ENCODE data around the gene IL6ST. TPM values are rescaled to one million over a fixed set of nuclear protein-coding genes. Genes with fewer than 3 reads are reported as not detected.

Gene IL6ST
- total and polyA plus RNA-seq, 10 of the 15 experiments (the other 5 are each of a cell fraction or from before 2014, with no cell fraction given), result 1.5 to 139 (median 13.0) TPM

DNA sequence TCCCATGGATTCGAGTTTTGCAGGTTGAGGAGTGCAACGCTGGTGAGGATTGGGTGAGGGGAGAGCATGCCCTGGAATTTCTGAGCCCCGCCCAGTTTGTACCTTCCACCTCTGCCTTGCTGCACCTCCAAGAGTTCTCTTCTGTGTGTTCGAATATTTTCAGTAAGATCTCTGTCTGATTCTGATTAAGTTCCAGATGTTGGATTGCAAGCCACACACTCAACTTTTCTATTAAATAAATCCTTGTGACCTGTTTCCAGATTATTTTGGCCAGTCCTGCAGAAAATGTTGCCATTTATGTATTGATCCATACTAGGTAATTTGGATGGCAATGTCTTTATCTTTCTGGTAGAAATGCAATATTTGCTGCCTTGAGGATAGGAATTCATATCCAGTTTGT, 89.5 kb downstream of the IL6ST start:
- CTCF ChIA-PET, result interaction anchor here (0.7 kb wide), 1 partner anchor 343 kb away, joined by 4 read pairs; no protein-coding TSS in a partner anchor
- POLR2A ChIA-PET, result interaction anchor here (0.7 to 1.0 kb wide), 2 partner anchors 9 to 82 kb away, joined by 3 read pairs; no protein-coding TSS in a partner anchor

More for the DNA sequence above, 89.5 kb downstream of the IL6ST start:
- no TSS peak for BruUV-seq (replicated peaks)
- TF ChIP-seq CREM (IDR thresholded peaks at IDR 0.05; ENCODE audit: low read depth), result no peak
- TF ChIP-seq, protein P1, sequence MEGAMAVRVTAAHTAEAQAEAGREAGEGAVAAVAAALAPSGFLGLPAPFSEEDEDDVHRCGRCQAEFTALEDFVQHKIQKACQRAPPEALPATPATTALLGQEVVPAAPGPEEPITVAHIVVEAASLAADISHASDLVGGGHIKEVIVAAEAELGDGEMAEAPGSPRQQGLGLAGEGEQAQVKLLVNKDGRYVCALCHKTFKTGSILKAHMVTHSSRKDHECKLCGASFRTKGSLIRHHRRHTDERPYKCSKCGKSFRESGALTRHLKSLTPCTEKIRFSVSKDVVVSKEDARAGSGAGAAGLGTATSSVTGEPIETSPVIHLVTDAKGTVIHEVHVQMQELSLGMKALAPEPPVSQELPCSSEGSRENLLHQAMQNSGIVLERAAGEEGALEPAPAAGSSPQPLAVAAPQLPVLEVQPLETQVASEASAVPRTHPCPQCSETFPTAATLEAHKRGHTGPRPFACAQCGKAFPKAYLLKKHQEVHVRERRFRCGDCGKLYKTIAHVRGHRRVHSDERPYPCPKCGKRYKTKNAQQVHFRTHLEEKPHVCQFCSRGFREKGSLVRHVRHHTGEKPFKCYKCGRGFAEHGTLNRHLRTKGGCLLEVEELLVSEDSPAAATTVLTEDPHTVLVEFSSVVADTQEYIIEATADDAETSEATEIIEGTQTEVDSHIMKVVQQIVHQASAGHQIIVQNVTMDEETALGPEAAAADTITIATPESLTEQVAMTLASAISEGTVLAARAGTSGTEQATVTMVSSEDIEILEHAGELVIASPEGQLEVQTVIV (IDR thresholded peaks at IDR 0.05; ENCODE audit: borderline replicate concordance, partially characterized antibody), result no peak
- TF ChIP-seq EGR1 (IDR thresholded peaks at IDR 0.05; ENCODE audit: borderline replicate concordance in 1 of 2, low read depth in 2 of 2, low read length in 2 of 2), result no peak
- no peak for TF ChIP-seq SMARCA5 (IDR thresholded peaks at IDR 0.05)
- no peak for TF ChIP-seq MTA3 (IDR thresholded peaks at IDR 0.05; ENCODE audit: borderline replicate concordance, low read length)
- TF ChIP-seq SREBF1 (IDR thresholded peaks at IDR 0.05; ENCODE audit: low read length), result no peak
- TF ChIP-seq MXI1 (IDR thresholded peaks at IDR 0.05; ENCODE audit: low read depth, low read length), result no peak
- TF ChIP-seq KLF5 (IDR thresholded peaks at IDR 0.05; ENCODE audit: partially characterized antibody), result no peak
- no peak for TF ChIP-seq KDM1A (IDR thresholded peaks at IDR 0.05; ENCODE audit: borderline replicate concordance)
- TF ChIP-seq MYB (IDR thresholded peaks at IDR 0.05; ENCODE audit: borderline replicate concordance, low read depth, low read length), result no peak
- TF ChIP-seq, protein P2, sequence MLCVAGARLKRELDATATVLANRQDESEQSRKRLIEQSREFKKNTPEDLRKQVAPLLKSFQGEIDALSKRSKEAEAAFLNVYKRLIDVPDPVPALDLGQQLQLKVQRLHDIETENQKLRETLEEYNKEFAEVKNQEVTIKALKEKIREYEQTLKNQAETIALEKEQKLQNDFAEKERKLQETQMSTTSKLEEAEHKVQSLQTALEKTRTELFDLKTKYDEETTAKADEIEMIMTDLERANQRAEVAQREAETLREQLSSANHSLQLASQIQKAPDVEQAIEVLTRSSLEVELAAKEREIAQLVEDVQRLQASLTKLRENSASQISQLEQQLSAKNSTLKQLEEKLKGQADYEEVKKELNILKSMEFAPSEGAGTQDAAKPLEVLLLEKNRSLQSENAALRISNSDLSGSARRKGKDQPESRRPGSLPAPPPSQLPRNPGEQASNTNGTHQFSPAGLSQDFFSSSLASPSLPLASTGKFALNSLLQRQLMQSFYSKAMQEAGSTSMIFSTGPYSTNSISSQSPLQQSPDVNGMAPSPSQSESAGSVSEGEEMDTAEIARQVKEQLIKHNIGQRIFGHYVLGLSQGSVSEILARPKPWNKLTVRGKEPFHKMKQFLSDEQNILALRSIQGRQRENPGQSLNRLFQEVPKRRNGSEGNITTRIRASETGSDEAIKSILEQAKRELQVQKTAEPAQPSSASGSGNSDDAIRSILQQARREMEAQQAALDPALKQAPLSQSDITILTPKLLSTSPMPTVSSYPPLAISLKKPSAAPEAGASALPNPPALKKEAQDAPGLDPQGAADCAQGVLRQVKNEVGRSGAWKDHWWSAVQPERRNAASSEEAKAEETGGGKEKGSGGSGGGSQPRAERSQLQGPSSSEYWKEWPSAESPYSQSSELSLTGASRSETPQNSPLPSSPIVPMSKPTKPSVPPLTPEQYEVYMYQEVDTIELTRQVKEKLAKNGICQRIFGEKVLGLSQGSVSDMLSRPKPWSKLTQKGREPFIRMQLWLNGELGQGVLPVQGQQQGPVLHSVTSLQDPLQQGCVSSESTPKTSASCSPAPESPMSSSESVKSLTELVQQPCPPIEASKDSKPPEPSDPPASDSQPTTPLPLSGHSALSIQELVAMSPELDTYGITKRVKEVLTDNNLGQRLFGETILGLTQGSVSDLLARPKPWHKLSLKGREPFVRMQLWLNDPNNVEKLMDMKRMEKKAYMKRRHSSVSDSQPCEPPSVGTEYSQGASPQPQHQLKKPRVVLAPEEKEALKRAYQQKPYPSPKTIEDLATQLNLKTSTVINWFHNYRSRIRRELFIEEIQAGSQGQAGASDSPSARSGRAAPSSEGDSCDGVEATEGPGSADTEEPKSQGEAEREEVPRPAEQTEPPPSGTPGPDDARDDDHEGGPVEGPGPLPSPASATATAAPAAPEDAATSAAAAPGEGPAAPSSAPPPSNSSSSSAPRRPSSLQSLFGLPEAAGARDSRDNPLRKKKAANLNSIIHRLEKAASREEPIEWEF (IDR thresholded peaks at IDR 0.05; ENCODE audit: insufficient replicate concordance, low read depth, low read length), result no peak
- TF ChIP-seq TCF3 (IDR thresholded peaks at IDR 0.05; ENCODE audit: borderline replicate concordance, insufficient read depth, low read depth, low read length), result no peak
- 64% methylated on average over 4 of the region's 4 CpGs for WGBS (ENCODE audit: insufficient coverage, insufficient replicate concordance, low lambda C conversion rate, missing lambda C conversion rate)
- in situ Hi-C loops (cut with MboI) (no loop called here), intact Hi-C loops (cut with micrococcal nuclease; ENCODE audit: unreplicated experiment) (loop anchor here (10.0 kb wide), 2 partner anchors 370 to 730 kb away; partner anchors contain the start of genes CDC20B and PLPP1)
- Histone ChIP-seq H3K4me3 (no peak overlapping the region), H3K27me3 (replicated peaks in 1 of 2; ENCODE audit: control insufficient read depth in 2 of 2, insufficient read depth in 2 of 2, low read length in 1 of 2) (no peaks in the 10 kb centered on the region), H3K4me1 (ENCODE audit: control insufficient read depth, insufficient read depth, low read length) (peaks cover 15% of the 10 kb centered on the region), H2AFZ (ENCODE audit: control insufficient read depth, low read depth, low read length) (no peak overlapping the region), H3K4me2 (ENCODE audit: control insufficient read depth, insufficient read depth) (no peak overlapping the region), H3K9ac (ENCODE audit: control insufficient read depth, insufficient read depth, low read length) (no peak overlapping the region), H3K36me3 (ENCODE audit: control insufficient read depth in 2 of 2, insufficient read depth in 2 of 2, low read length in 1 of 2) (no peaks in the 10 kb centered on the region), H3K27ac (ENCODE audit: control insufficient read depth, insufficient read depth) (no peak overlapping the region), H3K79me2 (ENCODE audit: control insufficient read depth, insufficient read depth, low read length) (no peaks in the 10 kb centered on the region), H3K9me3 (replicated peaks; ENCODE audit: control insufficient read depth, insufficient read depth, low read length) (no peaks in the 10 kb centered on the region), H4K20me1 (ENCODE audit: control insufficient read depth, insufficient read depth) (no peaks in the 10 kb centered on the region)
- ChIA-PET SMC1A (ENCODE audit: uncharacterized antibody, unreplicated experiment) (interaction anchor here (3.0 kb wide), 1 partner anchor 8 kb away, joined by 33 read pairs; no protein-coding TSS in a partner anchor), RAD21 (ENCODE audit: unreplicated experiment) (interaction anchor here (1.3 kb wide), 1 partner anchor 14 kb away, joined by 3 read pairs; no protein-coding TSS in a partner anchor)
- FAIRE-seq (no peak), DNase-seq (ENCODE audit: low read depth, low spot score) (no peak), ATAC-seq (no peak)
